Activated CD8-positive, alpha-beta memory T cell treated with anti-CD3 and anti-CD28 coated beads for 24 hours (primary cell): ENCODE data around the gene INSM2.

Experiments used
- DNase-seq: peaks from one replicate; pipeline ENCODE4 v3.0.0-alpha.2; 2020

Gene INSM2

DNA sequence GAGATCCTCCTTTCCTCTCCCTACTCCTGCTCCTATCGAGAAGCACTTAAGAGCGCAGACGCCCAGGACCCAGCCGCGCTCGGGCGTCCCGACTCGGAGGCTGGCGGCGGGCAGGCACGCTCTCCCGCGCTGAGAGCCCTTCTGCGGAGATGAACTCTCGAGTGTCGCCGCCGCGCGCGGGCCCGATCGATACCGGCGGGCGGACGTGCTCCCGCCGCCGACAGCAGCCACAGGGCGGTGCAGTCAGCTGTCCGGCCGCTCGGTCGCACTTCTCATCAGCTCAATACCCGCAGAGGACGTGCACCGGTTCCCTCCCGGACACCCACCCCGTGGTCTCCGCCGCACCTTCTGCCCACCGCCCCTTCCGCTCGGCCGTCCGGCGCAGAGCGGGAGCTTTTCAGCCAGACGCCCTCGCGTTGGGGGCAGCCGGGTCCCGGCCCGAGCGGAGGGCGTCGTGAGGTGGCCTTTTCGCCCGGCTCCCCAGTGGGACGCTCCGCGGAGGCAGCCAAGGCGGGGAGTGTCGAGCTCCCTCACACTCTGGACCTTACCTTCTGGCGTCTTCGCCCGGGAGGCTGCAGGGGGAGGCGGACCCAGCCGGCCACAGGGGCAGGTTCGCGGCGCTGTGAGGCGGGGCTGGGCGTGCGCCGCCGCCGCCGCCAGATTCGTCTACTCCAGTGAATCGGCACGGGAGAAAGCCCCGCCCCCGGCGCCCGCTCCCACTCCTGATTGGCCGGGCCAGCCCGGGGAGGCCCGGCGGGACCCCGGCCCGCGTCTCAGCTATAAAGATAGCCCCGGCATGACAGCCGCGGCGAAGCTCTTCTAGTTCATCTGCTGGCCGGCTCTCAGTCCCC lies at the start of gene INSM2:
TSS of gene INSM2 (plus strand) at position 808 of the 851 bp plus-strand sequence. CDS start 89 bp downstream, outside the sequence.
- DNase-seq: peak; percentile 88

DNA sequence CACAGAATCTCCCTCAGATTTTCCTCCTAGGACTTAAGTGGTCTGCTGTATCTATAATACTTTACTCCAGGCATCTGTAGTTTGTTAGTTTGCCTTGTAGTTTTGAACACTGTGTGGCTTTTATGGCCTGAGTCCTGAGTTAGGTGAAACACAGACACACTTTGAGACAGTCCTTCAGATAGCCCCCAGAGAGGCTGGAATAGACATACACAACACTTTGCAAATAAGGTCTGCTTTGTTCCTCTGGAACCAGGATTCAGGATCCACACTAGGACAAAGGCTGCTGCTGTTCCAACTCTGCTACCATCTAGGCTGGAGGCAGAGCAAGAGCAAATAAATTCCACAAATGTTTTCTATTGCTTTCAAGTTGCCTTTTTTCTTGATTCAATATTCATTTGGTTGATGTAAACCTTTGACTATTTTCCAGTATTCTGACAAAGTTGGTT lies 41.4 kb upstream of the INSM2 start:
- no peak for DNase-seq

- DNase-seq: no peak
Measured at GRCh38 chr14:35495278-35495677, 38.7 kb upstream of the INSM2 start.

GRCh38 chr14:35499180-35499579 lies 34.8 kb upstream of the INSM2 start:
- DNase-seq: no peak

DNA sequence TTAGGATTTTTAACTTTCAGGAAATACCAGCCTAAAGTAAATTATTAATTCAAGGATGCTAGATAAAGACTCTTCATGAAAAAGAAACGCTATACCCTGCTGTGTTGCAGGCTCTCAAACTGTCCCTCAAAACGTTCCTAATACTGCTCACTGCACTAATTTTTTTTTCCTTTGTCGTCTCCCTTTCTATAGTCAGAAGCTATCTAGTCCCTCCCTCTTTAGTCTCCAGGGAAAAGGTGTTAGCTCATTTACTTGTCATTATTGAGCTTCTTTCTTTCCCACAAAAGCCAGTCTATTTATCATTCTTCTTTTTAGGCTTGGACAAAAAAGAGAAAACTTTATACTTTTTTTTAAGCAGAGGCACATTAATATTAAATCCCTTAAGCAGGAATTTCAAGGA lies 30.3 kb upstream of the INSM2 start:
- DNase-seq: no peak

- no peak for DNase-seq
Measured at GRCh38 chr14:35504260-35504659, 29.7 kb upstream of the INSM2 start.

- no peak for DNase-seq
Measured at GRCh38 chr14:35506461-35506860, 27.5 kb upstream of the INSM2 start.

- no peak for DNase-seq
Measured at GRCh38 chr14:35506927-35507326, 27.0 kb upstream of the INSM2 start.

- DNase-seq: no peak
Measured at GRCh38 chr14:35509846-35510245, 24.1 kb upstream of the INSM2 start.

GRCh38 chr14:35512765-35513164 lies 21.2 kb upstream of the INSM2 start:
- DNase-seq: no peak

DNA sequence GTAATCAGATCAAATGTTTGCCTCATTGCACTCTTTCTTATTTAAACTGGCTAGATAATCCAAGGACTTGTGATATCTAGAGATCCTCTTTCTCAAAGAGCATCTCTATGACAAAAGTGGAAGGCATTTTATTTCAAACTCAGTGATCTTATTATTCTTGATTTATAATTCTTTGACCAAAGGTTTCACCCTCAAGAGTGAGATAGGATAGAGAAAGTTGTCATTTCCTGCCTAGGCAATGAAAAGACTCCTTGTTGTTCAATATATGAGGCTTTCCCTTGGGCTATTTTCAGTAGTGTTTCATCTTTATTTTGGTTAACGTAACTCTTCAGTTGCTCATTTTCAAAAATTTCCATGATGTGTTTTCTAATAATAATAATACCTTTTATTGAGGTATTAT lies 18.0 kb upstream of the INSM2 start:
- no peak for DNase-seq

DNA sequence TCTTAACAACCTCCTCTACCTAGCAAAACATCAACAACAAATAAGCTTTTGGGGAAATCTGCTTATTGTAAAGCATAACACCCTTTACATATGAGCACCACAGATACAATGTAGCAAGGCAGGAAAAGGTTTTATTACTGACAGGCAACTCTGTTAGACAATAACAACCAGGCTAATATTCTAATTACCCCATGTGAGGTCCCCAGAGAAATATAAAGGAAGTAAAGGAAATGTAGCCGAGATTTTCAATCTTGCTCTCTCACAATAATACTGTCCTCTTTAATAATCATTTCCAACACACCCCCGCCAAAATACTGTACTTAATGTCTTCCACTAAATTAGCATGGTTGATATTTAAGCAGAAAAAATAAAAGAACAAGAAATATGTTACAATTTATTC lies 14.0 kb upstream of the INSM2 start:
- DNase-seq: no peak

DNA sequence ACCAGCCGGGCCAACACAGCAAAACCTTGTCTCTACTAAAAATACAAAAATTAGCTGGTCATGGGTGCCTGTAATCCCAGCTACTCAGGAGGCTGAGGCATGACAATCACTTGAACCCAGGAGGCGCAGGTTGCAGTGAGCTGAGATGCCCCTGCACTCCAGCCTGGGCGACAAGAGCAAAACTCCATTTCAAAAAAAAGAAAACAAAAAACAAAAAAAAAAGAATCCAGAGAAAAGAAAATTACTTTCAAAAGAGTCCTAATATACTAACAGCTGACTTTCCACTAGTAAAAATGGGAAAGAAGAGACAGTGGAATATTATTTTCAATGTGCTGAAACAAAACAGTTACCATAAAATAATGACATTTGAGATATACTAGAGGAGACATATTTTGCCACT lies 8.3 kb upstream of the INSM2 start:
- no peak for DNase-seq

GRCh38 chr14:35526962-35527361 lies 7.0 kb upstream of the INSM2 start:
- DNase-seq: no peak

- no peak for DNase-seq
Measured at GRCh38 chr14:35531960-35532747, 1.8 kb upstream of the INSM2 start.

- no peak for DNase-seq
Measured at GRCh38 chr14:35532783-35533356, 1.1 kb upstream of the INSM2 start.

- peak; percentile 66 for DNase-seq
Measured at GRCh38 chr14:35534208-35534872, 376 bp downstream of the INSM2 start.

- DNase-seq: peak; percentile 86
Measured at GRCh38 chr14:35534873-35535482, 1.0 kb downstream of the INSM2 start.

GRCh38 chr14:35535483-35536112 lies 1.6 kb downstream of the INSM2 start:
- no peak for DNase-seq

- no peak for DNase-seq
Measured at GRCh38 chr14:35539969-35540368, 6.0 kb downstream of the INSM2 start.

- no peak for DNase-seq
Measured at GRCh38 chr14:35543006-35543405, 9.0 kb downstream of the INSM2 start.

- DNase-seq: no peak
Measured at GRCh38 chr14:35549551-35549950, 15.6 kb downstream of the INSM2 start.
